Fibroblast of pulmonary artery (primary cell): Measurements from ENCODE around the gene OR2F2.

Experiments used
- DNase-seq: peaks from one replicate; pipeline ENCODE4 v3.0.0-alpha.2; 2010; ENCODE audit warnings: low read depth
- H3K4me3 ChIP-seq: replicated peaks from 2 replicates; pipeline ENCODE4 v1.5.1; 2011; ENCODE audit warnings: low read depth, mild to moderate bottlenecking, control low read depth, low read length, moderate library complexity
- CTCF ChIP-seq: IDR thresholded peaks from 2 replicates; pipeline ENCODE4 v1.5.1; 2011; ENCODE audit warnings: mild to moderate bottlenecking, control low read depth, low read length, inconsistent platforms; ENCODE audit errors: missing control alignments

Gene OR2F2

DNA sequence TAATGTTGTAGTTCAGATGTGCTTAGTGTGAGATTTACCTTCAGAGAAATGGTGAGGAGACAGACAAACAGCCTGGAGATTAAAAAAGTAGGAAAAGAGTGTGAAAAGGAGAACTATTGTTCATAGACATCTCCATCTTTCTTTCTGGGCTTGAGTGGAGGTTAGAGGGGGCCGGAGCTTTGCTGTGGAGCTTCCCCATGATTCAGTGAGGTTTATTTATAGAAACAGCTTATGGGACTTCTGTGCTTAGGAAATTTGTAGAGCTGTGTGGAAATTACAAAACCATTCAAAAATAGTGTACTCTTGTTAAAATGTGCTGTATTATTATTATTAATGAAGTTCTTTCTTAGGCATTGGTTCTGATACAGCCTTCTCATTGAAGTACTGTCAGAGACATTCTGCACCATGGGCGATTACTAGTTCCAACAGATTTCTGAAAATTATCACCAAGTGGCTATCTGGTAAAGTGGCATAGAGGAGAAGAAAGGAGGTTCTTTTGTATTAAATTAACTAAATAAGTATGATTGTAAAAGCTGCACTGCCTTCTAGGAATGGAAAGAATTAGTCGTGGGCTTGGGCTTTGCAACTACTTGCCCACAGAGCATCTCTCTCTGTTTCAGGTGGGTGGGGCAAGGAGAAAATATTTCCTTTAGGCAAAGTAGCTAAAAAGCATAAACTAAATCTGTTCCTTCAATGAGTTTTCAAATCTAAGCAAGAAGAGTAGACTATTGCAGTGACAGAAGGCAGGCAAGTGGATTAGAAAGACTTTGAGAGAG lies 24.4 kb upstream of the OR2F2 start:
- DNase-seq = no peak
- H3K4me3 ChIP-seq = no peak overlapping the region
- no peak for TF ChIP-seq CTCF

GRCh38 chr7:143913945-143914615 lies 21.0 kb upstream of the OR2F2 start:
- no peak for TF ChIP-seq CTCF
- DNase-seq = no peak
- H3K4me3 ChIP-seq = no peak overlapping the region

- DNase-seq = no peak
- H3K4me3 ChIP-seq = no peak overlapping the region
- no peak for TF ChIP-seq CTCF
These were observed 19.9 kb upstream of the OR2F2 start for GRCh38 chr7:143914938-143915652.

GRCh38 chr7:143924851-143925250 lies 10.2 kb upstream of the OR2F2 start:
- H3K4me3 ChIP-seq = no peak overlapping the region
- no peak for DNase-seq
- TF ChIP-seq CTCF = no peak

GRCh38 chr7:143929224-143929920 lies 5.7 kb upstream of the OR2F2 start:
- H3K4me3 ChIP-seq = no peak overlapping the region
- no peak for TF ChIP-seq CTCF
- no peak for DNase-seq

DNA sequence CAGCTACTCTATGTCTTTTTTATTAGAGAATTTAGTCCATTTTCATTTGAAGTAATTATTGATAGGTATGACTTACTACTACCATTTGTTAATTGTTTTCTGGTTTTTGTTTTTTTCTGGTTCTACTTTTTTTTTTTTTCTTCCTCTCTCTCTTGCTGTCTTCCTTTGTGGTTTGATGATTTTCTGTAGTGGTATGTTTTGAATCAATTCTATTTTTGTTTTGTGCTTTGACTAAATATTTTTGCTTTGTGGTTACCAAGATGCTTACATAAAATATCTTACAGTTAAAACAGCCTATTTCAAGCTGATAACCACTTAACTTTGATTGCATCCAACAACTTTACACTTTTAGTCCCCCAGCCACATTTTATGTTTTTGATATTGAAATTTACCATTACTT lies 3.3 kb upstream of the OR2F2 start:
- DNase-seq = no peak
- H3K4me3 ChIP-seq = no peak overlapping the region
- TF ChIP-seq CTCF = no peak
